Mononuclear cell (primary cell): ENCODE measurements around the gene DEAF1. TPM values are rescaled to one million over a fixed set of nuclear protein-coding genes. Genes with fewer than 3 reads are reported as not detected.
A peak's percentile ranks its signal among the peaks of the same experiment; 100 is the strongest.
"Not testable (repeated sequence)": the region's sequence is repeated elsewhere in the genome, so short reads cannot be mapped to it uniquely, and the experiment has no call there.

Source experiments
- H3K27me3 ChIP-seq: 2 replicates; pipeline ENCODE4 v1.6.0; 2011; ENCODE audit warnings: low read length, control low read depth; ENCODE audit not compliant: insufficient read depth
- H3K4me1 ChIP-seq: 2 replicates; pipeline ENCODE4 v1.5.1; 2011; ENCODE audit warnings: mild to moderate bottlenecking, low read length, control low read depth; ENCODE audit not compliant: insufficient read depth
- H3K4me3 ChIP-seq: 2 replicates; pipeline ENCODE4 v1.5.1; 2011; ENCODE audit warnings: mild to moderate bottlenecking, low read length, moderate library complexity
- H3K9me3 ChIP-seq: 2 replicates; pipeline ENCODE4 v1.5.1; 2011; ENCODE audit warnings: low read depth, mild to moderate bottlenecking, control low read depth, low read length
- total RNA-seq: library from RNA; depleted of rRNA; stranded (reverse); fragments of >200 nt; gene quantifications from one replicate; pipeline ENCODE4 v1.2.3, GENCODE V29; 2012

Gene DEAF1
- total RNA-seq, 1 donor, result 30.7 TPM

DNA sequence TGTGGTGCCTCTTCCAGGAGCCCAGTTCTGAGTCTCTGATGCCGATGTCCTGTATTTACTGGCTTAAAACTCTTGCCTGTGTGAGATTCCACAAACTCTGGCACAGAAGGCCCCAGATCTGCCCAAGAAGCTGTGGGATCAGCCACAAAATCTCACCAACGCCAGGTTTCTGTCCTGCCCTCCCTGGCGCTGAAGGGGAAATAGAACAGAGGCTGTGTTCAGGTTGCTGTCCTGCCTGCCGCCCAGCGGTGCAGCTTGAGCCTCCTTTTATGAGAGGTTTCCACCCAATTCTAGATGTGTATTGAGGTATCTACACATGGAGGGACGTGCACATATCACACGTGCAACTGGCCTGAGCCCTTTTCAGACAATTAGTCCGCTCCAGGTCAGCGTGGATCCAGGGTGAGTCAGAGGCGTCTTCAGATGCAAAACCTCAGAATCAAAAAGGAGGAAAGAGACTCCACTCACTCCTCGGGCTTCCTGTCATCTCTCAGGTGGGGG is 2.8 kb upstream of the DEAF1 start:
- H3K9me3 ChIP-seq, result no peaks in the 10 kb centered on the region
- H3K4me1 ChIP-seq, result peaks cover 46% of the 10 kb centered on the region
- H3K4me3 ChIP-seq, result no peak overlapping the region
- H3K27me3 ChIP-seq, result no peaks in the 10 kb centered on the region

DNA sequence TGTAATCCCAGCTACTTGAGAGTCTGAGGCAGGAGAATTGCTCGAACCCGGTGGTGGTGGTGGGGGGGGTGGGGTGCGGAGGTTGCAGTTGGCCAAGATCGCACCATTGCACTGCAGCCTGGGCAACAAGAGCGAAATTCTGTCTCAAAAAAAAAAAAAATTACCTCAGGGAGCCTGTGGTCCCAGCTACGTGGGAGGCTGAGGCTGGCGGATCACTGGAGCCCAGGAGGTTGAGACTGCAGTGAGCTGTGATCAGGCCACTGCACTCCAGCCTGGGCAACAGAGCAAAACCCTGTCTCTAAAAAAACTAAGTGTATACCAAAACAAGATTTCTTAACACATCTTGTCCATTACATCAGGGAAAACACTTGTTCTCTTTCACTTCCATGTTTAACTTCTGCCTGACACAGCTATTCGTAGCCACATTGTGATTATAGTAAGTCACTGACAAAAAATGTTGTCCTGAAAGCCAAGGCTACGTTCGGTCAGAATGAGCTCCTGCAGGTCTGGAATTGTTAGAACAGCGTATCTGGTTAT is 2.0 kb upstream of the DEAF1 start:
- Histone ChIP-seq H3K9me3 (no peaks in the 10 kb centered on the region), H3K4me3 (no peak overlapping the region), H3K27me3 (no peaks in the 10 kb centered on the region), H3K4me1 (peaks cover 45% of the 10 kb centered on the region)

DNA sequence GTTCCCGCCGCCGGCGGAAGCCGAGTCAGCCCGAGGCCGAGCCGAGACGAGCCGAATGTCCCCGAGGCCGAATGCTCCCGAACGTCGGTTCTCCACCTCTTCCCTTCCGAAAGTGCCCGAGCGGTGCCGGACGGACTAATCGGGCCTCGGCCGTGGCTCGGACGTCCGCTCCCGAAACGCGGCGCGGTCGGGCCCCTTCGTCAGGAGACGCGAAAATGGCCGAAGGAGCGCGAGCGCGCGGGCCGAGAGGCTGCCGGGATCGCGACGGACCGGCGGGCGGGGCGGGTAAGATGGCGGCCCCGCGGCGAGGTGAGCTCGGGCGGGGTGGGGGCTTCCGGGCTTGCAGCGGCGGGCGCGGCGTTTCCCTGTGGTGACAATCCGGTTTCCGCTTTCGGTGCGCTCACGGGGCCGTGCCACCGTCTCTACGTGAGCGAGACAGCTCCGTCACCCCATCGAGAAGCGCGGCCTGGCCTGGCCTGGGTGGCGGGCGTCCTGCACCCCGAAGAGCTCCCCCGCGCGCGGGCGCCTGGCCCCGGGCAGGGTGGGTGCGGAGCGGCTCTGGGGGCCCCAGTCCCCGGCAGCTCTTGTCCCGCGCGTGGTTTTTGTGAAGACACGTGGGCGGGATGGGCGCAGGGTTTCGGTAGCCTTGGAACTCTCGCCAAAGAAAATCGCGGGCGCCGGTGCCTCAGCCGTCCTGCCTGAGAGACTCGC is 671 bp upstream of the DEAF1 start, which contains the start of gene TMEM80:
TSS of gene TMEM80 (plus strand) at position 279 of the 711 bp plus-strand sequence. CDS start at position 291, 12 bp downstream.
- Histone ChIP-seq H3K9me3 (no peaks in the 10 kb centered on the region), H3K27me3 (no peaks in the 10 kb centered on the region), H3K4me1 (peaks cover 57% of the 10 kb centered on the region), H3K4me3 (peak within 1 kb of the TSS; percentile 79)

DNA sequence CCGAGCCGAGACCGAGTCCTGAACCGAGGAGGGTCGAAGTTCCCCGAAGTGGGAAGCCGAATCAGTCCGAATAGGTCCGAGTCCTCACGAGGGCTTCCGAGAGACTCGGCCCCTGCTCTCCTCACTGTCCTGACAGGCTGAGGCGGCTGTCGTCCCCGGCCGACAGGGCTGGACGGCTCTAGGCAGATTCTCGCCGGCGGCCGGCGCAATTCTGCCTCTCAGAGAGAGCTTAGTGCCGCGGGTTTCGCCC is 191 bp upstream of the DEAF1 start:
- H3K9me3 ChIP-seq, result no peaks in the 10 kb centered on the region
- peaks cover 59% of the 10 kb centered on the region for H3K4me1 ChIP-seq
- no peaks in the 10 kb centered on the region for H3K27me3 ChIP-seq
- H3K4me3 ChIP-seq, result peak overlapping the region; percentile 79

DNA sequence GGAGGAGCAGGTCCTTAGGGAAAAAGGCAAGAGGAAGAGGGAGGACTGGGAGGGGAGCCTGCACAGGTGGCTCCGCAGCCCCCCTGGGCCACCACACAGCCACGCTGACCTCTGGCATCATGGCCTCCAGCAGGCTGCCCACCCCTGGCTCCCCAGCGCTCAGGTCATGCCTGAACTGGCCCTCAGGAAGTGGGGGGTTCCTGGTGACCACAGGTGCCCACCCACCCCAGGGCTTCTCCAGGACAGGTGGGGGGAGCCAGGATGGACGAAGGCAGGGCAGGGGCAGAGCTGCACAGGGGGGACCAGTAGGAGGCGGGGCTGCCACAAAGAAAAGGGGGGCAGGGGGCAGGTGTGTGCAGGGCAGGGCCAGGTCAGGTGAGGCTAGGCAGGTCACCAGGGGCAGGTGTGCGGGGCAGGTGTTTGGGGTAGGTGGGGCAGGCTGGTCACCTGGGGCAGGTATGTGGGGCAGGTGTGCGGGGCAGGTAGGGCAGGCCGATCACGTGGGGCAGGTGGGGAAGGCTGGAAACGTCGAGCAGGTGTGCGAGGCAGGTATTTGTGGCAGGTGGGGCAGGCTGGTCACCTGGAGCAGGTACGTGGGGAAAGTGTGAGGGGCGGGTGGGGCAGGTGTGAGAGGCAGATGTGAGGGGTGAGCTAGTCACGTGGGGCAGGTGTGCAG is 997 bp downstream of the DEAF1 start:
- Histone ChIP-seq H3K4me1 (peaks cover 59% of the 10 kb centered on the region), H3K27me3 (no peaks in the 10 kb centered on the region), H3K9me3 (no peaks in the 10 kb centered on the region), H3K4me3 (no peak overlapping the region)

DNA sequence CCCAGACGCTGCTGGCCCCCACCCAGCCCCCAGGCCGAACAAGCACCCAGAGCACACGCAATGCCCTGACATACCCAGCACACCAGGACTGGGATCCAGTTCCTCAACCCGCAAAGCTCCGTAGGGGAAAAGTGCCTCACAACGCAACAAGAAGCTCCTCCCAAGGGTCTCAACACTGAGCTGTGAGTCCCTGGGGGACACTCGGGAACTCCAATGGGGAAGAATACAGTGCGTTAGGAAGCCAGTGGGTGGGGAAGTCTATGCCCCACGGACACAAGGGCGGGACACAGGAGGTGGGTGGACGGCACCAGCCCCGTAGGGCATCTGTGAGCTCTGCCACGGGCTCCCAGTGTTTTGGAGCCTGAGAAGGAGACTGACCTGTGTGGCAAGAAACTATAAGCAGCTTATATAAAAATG is 1.6 kb downstream of the DEAF1 start:
- Histone ChIP-seq H3K4me1 (peaks cover 54% of the 10 kb centered on the region), H3K27me3 (no peaks in the 10 kb centered on the region), H3K4me3 (no peak overlapping the region), H3K9me3 (no peaks in the 10 kb centered on the region)

DNA sequence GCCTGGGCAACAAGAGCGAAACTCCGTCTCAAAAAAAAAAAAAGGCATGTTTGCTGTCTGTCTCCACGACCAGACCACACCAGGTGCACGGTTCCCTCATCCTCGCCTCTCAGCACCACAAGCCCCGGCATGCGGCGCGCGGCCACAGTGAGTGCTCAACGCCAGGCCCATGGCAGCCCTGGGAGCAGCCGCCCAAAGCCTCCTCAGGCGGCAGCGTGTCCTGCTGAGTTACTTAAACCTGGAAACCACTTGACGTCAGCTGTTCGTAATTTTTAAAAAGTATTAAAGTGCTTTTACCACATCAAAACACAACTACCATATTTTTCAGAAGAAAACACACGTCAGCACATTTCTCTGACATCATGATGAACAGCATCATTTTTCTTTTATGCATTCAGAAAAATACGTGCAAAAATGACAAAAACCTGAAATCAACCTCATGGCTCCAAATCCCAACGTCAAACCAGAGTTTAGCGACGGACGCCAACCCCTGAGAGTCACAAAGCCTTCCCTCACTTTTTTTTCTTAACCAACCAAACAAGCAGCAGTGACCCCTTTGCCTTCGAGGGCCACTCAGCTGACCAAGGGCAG is 2.1 kb downstream of the DEAF1 start:
- Histone ChIP-seq H3K4me1 (peaks cover 49% of the 10 kb centered on the region), H3K9me3 (no peaks in the 10 kb centered on the region), H3K4me3 (no peak overlapping the region), H3K27me3 (no peaks in the 10 kb centered on the region)

DNA sequence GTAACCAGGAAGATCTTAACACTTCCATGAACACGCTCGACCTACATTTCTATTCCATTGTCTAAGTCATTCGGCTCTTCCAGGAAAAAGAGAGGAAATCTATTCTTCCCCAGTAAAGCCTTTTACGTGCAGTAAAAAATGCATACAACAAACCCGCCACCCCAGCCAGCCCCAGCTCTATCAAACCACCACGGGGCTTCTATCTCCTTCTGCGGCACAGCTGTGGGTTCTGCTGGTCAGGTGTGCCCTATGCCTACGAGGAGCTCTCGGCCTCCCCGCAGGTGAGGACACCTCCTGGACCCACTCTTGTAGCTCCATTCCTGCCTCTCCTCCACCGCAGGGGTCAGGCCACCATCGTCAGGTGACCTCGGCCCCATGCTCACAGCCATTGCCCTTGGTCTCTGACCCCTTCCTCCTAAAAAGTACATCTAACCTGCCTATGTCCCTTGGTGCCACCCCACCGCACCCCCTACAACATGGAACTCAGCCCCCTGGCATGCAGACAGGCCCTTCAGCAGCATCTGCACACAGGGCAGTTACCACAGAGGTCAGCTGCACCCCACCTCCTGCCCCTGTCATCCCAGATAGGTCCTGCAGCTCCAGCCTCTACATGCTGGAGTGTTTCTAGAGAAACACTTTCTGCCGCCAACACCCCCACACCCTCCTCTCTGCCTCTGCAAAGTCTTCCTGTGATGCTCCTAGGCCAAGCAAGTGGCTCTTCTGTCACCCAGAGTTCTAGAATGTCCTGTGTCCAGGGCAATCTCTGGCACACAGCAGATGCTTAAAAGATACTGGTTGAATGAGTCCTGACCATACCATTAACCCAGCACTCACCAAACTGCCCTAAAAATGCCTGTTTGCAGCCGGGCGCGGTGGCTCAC is 3.1 kb downstream of the DEAF1 start:
- Histone ChIP-seq H3K4me3 (no peak overlapping the region), H3K4me1 (peaks cover 40% of the 10 kb centered on the region), H3K9me3 (no peaks in the 10 kb centered on the region), H3K27me3 (no peaks in the 10 kb centered on the region)

DNA sequence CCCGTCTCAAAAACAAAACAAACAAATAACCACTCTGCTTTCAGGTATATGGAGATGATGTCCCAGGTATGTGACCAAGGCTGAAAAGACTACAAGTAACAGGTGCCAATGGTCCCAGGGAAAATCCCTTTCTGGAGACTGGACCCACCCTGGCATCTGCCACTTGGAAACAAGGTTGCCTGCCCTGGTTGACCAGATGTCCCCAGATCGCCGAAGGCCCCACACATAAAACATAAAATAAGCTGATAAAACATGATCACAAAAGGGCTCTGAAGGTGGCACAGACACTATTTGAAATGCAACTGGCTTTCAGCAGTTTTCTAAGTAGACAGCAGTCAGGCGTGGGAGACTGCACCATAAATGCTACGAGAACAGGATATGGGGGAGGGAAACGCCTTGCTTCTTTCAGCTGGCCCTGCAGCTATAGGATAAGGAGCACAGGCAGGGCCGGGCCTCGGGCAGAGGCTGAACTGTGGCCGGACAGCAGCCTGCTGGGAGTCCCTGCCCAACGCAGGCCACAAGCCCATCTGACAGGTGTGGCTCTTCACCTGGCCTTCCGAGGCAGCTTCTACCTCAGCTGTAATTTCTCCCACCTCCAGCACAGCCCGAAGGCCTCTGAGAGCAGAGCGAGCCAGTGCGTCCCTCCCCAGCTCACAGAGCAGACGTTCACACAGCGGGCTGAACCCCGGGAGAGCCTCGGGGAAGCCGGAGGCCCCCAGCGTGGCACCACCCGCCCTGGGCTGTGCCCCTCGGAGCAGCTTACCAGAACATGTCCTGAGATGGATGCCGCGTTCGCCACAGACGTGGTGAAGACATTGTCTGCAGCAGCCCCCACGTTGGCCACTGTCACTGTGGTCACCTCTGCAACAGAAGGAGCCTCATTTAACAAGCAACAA is 4.0 kb downstream of the DEAF1 start:
- no peak overlapping the region for H3K4me3 ChIP-seq
- H3K4me1 ChIP-seq, result peaks cover 30% of the 10 kb centered on the region
- no peaks in the 10 kb centered on the region for H3K27me3 ChIP-seq

DNA sequence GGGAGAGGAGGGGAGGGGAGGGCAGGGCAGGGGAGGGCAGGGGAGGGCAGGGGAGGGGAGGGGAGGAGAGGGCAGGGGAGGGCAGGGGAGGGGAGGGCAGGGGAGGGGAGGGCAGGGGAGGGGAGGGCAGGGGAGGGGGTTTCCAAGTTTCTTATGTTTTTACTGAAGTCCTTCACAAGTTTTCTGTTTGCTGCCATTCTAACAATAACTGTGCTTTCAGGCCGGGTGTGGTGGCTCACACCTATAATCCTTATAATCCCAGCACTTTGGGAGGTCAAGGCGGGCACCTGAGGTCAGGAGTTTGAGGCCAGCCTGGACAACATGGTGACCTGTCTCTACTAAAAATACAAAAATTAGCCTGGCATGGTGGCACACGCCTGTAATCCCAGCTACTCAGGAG is 4.8 kb downstream of the DEAF1 start:
- peaks cover 30% of the 10 kb centered on the region for H3K4me1 ChIP-seq
- H3K27me3 ChIP-seq, H3K9me3 ChIP-seq, H3K4me3 ChIP-seq: not testable (repeated sequence)

More for the DNA sequence above, 4.0 kb downstream of the DEAF1 start:
- no peaks in the 10 kb centered on the region for H3K9me3 ChIP-seq

DNA sequence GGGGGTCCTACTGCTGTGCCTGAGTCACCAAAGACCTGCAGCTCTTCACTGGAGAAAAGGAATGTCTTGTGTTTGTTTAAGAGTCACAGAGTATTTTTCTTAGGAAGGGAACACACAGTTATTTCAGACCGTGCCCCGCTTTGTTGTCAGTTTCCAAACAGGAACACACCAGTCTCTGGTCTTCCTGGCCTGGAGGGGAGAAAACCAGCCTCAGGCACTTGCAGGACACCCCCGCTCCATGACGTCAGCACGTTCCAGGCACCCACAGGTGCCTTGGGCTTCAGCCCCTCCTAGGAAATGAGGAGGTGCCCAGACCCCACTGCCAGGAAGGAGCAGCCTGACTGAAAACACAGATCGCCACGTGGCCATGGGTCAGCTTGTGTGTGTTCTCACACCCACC is 5.4 kb downstream of the DEAF1 start:
- H3K9me3 ChIP-seq, result no peaks in the 10 kb centered on the region
- no peaks in the 10 kb centered on the region for H3K27me3 ChIP-seq
- no peak overlapping the region for H3K4me3 ChIP-seq
- H3K4me1 ChIP-seq, result peaks cover 30% of the 10 kb centered on the region

DNA sequence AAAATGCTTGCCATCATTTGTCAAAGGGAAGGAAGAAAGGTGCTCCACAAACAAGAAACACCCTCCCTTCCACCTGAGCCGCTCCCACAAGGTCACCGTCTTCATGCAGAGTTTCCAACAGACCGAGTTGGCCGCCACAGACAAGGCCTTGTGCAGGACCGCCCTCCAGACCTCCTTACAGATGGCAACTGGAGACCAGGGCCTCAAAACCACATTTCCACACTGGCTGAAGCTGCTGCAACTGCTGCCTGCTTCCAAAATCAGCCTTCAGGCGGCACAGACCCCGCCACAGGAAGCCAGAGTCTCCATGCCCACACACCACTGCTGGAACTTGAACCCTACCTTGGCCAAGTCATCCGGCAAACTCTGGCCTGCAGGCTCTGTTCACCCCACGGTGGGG is 6.3 kb downstream of the DEAF1 start:
- H3K4me3 ChIP-seq, result no peak overlapping the region

DNA sequence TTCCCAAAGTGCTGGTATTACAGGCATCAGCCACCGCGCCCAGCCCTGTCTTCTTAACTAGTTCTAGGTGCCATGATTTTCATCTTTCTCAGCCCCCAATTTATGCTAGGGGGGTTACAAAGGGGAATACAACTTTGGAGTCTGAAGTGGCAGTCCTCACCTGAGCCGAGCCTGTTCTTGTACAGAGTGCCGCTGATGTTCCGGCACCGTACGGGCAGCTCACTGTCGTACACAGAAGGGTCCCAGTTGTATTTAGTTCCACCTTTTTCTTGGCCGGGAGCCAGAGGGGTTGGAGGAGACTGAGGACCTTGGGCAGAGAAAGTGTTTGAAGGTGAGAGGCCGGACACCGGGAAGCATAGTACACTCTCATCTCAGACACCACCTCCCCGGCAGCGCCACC is 7.3 kb downstream of the DEAF1 start:
- H3K4me1 ChIP-seq, result peaks cover 18% of the 10 kb centered on the region
- H3K4me3 ChIP-seq, result no peak overlapping the region
- no peaks in the 10 kb centered on the region for H3K27me3 ChIP-seq
- no peaks in the 10 kb centered on the region for H3K9me3 ChIP-seq

More for the DNA sequence above, 6.3 kb downstream of the DEAF1 start:
- H3K27me3 ChIP-seq, result no peaks in the 10 kb centered on the region
- no peaks in the 10 kb centered on the region for H3K9me3 ChIP-seq
- peaks cover 24% of the 10 kb centered on the region for H3K4me1 ChIP-seq
